Dermis blood vessel endothelial cell (primary cell): ENCODE data around the gene MRPL12. TPM values are rescaled to one million over a fixed set of nuclear protein-coding genes. Genes with fewer than 3 reads are reported as not detected.

Experiments used
- DNase-seq: peaks from one replicate; pipeline ENCODE4 v3.0.0; 2010
- total RNA-seq: library from RNA; depleted of rRNA; stranded (reverse); fragments of >200 nt; gene quantifications from 2 replicates; pipeline ENCODE4 v1.2.3, GENCODE V29; 2014

Gene MRPL12
- 8.2 and 10.9 TPM in 2 replicates for total RNA-seq

GRCh38 chr17:81702934-81703746 is at the start of gene MRPL12:
Gene MRPL12, plus strand, starts transcription at chr17:81703367. Its CDS starts 135 bp downstream, at chr17:81703502.
- peak; percentile 96 for DNase-seq

- DNase-seq: no peak
These were observed 47.6 kb upstream of the MRPL12 start for GRCh38 chr17:81655378-81656117.

DNA sequence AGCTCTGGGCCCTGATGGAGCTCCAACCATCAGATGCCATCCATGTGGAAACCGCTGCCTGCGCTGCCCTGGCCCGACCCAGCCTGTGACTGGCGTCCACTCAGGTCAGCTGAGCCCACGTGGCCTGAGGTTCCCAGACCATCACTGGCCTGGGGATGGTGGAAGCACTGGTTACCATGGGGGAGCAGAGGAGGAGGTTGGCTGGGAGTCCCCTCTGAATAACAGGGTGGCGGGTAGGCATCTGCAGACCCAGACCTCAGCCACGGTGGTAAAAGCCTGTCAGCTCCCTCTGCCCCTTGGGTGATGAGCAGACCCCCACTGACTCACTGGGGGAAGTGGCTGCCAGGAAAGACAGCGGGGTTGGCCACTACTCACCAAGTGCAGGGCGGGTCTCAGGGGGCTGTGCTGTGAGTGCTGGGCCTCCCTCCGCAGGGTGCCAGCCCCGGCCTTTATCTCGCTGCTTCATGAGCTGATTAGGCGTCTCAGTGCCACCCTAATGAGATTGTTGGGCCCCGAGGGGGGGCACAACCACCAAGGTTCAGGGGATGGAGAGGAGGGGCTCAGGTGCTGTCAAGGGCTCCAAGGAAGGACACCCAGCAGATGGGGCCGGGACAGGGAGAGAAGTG is 46.9 kb upstream of the MRPL12 start, which contains the start of gene PDE6G:
TSS of gene PDE6G (minus strand) at position 425 of the 626 bp plus-strand sequence. CDS start 3,237 bp downstream, outside the sequence.
- DNase-seq: no peak

DNA sequence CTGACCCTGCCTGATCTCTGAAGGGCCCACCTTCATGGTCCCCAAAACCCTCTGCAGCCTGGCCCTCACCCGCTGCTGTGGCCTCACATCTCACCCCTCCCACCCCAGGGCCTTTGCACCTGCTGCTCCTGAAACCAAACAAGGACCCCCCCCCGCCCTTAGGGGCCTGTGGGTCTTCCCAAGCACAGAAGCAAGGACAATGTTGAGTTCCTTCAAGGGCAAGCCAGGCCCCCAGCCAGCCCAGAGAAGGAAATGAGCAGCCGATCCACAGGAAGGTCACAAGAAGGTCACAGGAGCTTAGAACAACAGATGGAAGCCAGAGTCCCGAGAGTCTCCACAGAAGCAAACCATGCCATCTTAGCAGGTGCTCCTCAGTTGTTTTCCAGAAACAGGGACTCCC is 46.3 kb upstream of the MRPL12 start:
- DNase-seq: peak; percentile 75

- no peak for DNase-seq
These were observed 44.1 kb upstream of the MRPL12 start for GRCh38 chr17:81659038-81659437.

DNA sequence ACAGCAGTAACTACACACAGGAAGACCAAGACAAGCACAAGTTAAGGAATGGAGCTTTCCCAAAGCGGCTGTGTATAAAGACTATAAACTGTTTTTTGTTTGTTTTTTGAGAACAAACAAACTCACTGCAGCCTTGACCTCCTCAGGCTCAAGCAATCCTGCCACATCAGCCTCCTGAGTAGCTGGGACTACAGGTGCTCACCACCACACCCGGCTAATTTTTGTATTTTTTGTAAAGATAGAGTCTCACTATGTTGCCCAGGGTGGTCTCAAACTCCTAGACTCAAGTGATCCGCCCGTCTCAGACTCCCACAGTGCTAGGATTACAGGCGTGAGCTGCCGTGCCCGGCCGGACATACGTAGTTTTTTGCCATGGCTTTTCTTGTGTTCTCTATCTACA is 42.7 kb upstream of the MRPL12 start:
- DNase-seq: no peak

GRCh38 chr17:81662002-81662401 is 41.2 kb upstream of the MRPL12 start:
- no peak for DNase-seq

- no peak for DNase-seq
These were observed 39.1 kb upstream of the MRPL12 start for GRCh38 chr17:81664051-81664470.

DNA sequence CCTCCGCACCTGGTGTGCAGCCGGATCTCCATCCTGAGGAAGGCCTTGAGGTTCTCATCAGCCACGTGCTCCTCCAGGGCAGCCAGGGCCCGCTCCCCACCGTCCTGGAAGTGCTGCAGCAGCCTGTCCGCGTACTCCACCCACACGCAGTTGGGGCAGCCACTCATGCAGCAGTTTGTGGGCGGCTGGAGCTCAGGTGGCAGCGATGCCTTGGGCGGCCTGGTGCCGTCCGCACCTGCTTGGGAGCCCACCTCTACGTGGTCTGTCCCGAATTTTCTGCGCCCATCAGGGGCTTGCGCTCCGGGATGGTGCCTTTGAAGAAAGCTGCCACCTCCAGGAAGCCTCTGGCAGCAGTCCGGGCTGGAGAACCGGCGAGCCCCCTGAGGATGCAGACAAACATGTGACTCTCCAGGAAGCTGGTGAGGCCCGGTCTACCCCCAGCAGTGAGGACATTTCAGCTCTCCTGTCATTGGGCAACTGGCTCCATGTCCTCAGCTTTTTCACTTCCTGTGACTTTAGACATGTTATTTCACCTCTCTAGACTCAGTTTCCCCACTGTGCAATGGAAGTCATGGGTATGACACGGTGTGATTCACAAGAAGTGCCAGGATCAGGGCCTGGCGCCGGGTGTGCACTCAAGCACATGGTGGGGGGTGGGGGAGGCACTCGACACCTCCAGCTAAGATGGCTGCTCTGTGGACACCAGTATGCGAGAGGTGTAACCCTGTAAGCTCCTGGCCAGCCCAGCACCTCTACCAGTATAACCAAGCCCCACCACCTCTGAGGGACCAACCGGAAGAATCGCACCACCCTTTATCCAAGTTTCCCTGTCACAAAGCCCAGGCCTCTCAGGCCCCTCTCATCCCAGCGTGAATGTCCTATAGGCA is 37.7 kb upstream of the MRPL12 start:
- DNase-seq: peak; percentile 48

- peak; percentile 62 for DNase-seq
These were observed 37.1 kb upstream of the MRPL12 start for GRCh38 chr17:81666092-81666341.

- DNase-seq: peak; percentile 98
These were observed 36.6 kb upstream of the MRPL12 start, which contains the start of the genes CCDC137 and OXLD1 for GRCh38 chr17:81666342-81667191. Gene CCDC137, plus strand, starts transcription at chr17:81666737. Its CDS starts 30 bp downstream, at chr17:81666767. Gene OXLD1, minus strand, starts transcription at chr17:81666605. Its CDS starts 28 bp downstream, at chr17:81666577.

- DNase-seq: peak; percentile 18
These were observed 35.4 kb upstream of the MRPL12 start for GRCh38 chr17:81667754-81668153.

- DNase-seq: no peak
These were observed 30.7 kb upstream of the MRPL12 start for GRCh38 chr17:81672504-81672903.

DNA sequence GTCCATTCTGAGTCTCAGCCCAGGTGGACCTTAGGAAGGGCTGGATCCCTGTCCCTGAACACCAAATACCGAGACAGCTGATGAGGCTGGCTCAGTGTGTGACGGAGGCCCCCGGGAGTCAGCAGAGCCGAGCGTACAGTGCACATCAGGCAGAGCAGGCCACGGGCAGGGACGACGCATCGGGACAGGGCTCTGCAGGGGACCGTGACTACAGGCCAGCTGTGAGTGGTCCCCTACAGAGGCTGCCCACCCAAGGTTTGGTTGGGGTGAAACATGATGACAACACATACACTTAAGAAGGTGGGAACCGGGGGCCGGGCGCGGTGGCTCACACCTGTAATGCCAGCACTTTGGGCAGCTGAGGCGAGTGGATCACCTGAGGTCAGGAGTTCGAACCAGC is 30.2 kb upstream of the MRPL12 start:
- DNase-seq: no peak

DNA sequence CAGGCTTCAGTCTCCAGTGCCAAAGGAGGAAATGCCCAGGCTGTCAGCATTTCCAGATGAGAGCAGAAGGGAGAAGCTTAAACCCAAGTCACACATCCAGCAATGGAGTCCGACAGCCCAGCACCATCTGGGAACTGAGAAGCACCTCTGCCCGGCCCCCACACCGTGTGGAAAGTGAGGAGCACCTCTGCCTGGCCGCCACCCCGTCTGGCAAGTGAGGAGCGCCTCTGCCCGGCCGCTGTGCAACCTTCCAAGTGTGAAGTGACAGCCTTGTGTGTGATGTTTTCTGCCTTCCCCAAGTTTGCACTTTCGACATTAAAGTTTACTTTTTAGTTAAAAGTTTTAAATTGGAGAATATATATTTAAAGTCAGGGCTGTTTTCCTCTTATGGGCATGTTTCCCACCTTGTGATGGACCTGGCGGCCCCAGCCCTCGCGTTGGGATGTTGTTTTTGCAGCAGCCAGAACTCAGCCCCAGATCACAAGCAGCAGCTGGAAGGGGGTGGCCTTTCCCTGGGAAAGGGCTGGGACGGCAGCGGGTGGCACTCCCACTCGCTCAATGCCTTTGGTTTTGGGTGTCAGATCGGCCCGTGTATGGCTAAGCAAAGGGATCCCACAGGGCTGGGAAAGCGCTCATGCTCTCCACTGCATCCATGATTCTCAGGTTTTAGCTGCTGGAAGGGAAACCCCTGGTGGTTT is 29.5 kb upstream of the MRPL12 start:
- DNase-seq: no peak

GRCh38 chr17:81675515-81676221 is 27.5 kb upstream of the MRPL12 start:
- DNase-seq: peak; percentile 53

DNA sequence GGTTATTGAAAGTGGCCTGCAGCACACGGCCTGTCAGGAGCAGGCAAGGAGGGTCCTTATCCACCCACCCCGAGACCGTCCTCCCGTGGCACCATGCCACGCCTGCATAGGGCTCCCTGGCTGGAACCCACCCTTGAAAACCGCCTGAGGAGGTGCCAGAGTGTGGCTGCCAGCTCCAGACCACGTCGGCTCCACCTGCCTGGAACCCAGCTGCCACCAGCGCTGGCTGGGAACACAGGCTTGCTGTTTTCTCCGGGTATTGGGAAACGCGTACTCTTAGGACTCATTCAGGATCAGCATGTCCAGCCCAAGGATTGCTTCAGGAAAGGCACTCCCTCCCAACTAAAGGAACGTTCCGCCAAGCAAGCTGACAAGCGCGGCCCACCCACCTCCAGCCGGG is 26.3 kb upstream of the MRPL12 start:
- no peak for DNase-seq

GRCh38 chr17:81680150-81680549 is 23.0 kb upstream of the MRPL12 start:
- DNase-seq: no peak

- DNase-seq: no peak
These were observed 21.5 kb upstream of the MRPL12 start for GRCh38 chr17:81681672-81682071.
